Stimulated activated naive CD4-positive, alpha-beta T cell treated with Interleukin-2 at 50 U/mL for 16 hours (primary cell): ENCODE results near the gene AGBL3.
"Not testable (repeated sequence)": the region's sequence is repeated elsewhere in the genome, so short reads cannot be mapped to it uniquely, and the experiment has no call there.

Experiments
- DNase-seq: peaks from one replicate; lab custom pipeline; 2025; lab: John Stamatoyannopoulos, UW

Gene AGBL3

DNA sequence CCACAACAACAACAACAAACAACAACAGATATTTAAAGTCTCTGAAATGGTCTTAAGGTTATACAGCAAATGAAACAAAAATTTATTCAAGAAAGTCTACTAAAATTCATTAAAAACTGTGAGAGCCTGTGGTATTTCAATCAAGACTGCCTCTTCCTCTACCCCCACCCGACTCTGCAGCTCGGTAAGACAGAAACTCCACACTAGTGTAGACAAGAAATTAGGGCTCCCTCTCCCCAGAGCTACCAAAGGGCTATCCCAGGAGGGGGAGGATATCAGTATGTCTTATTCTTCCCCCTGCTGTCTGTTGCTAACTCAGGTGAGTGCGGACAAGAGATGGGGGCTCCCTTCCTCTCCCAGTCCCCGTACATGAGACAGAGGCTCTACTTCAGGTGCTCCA is 90.6 kb downstream of the AGBL3 start:
- no peak for DNase-seq

DNA sequence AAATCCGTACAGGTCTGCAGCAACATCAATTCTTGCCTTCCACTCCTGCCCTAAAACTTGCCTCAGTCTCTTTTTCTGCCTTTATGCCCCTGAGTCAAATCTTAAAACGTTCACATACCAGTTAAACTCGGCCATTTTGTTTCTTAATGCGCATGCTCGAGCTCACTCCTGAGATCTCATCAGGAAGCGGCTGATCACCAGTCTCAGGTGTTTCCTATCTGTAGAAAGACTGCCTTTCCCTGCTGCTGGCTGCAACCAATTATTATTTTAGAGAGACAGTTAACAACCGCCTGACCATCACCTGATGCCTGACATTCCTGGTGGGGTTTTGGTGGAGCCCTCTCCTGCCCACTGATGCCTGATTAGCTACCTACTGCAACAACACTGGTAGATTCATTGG is 91.3 kb downstream of the AGBL3 start:
- no peak for DNase-seq

DNA sequence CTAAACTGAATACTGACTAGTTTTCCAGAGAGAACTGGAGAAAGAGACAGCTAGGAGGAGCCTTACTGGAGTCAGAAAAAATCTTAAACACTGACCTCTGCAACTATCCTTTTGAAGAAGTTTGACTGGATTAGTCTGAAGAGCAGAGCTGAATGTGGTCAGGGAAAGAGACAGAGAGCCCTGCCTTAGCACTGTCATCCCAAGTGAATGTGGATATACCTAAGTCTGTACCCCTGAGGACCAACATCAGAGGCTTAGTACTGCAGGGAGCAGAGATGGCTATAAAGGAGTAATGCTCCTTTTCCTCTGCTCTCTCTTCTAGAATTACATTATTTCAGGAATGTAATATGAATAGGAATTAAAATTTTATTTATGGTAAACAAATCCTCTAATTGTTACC is 91.7 kb downstream of the AGBL3 start:
- no peak for DNase-seq

DNA sequence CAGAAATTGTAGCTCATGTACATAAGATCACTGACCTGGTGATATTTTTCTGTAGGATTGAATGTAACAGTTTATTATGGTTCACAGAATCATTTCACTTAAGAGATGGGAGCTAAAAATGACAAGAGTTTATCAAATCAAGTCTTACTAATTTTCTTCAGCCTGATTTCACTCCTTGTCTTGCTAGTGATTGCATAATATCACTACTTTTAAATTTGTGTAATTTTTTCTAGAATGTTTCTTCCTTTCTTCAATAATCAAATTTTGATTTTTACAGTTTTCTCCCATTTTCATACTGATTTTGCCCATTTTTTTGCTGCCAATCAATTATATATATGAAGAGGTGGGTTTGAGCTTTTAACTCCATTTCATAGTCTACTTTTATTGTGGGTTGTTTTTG is 92.8 kb downstream of the AGBL3 start:
- DNase-seq: no peak

DNA sequence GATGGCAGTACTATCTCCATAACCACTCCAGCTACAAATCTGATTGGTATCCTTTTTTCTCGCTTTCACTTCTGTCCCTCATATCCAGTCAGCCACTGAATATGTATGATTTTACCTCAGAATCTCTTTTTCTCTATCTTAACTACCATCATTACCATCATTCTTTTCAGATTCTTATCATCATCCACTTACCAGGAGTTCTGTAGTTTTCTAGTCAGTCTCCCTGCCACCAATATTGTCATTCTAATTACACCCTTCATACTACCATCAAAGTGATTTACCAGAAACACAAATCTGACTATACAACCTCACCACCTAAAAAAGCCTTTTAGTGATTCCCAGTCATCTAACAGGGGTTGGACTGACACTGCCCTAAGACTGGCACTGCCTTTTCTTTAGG is 96.7 kb downstream of the AGBL3 start:
- DNase-seq: no peak

DNA sequence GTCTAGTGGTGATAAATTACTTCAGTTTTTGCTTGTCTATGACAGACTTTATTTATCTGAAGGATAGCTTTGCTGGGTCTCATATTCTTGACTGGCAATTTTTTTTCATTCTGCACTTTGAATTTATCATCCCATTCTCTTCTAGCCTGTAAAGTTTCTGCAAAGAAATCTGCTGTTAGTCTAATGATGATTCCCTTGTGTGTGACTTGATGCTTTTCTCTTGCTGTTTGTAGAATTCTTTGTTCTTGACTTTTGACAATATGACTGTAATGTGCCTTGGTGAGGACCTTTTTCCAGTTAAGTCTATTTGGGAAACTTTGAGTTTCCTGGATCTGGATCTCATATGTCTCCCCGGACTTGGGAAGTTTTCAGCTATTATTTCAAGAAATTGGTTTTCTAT is 102.3 kb downstream of the AGBL3 start:
- no peak for DNase-seq

DNA sequence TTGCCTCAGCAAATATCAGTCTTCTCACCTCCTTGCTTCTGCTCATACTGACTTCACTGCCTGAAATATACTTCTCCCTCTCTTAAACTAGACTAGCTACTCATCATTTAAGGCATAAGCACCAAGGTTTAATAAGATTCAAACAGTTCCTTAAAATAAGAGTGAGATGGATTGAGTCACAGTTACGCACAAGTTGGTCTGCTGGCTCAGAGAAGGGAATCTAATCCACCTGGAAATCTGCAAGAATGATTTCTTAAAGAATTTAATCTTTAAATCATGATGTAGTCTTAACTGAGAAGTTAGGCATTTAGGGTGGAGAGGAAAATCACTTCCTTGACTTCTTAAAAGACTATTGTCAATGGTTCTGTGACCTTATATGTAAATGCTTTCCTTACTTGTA is 105.4 kb downstream of the AGBL3 start:
- DNase-seq: no peak

DNA sequence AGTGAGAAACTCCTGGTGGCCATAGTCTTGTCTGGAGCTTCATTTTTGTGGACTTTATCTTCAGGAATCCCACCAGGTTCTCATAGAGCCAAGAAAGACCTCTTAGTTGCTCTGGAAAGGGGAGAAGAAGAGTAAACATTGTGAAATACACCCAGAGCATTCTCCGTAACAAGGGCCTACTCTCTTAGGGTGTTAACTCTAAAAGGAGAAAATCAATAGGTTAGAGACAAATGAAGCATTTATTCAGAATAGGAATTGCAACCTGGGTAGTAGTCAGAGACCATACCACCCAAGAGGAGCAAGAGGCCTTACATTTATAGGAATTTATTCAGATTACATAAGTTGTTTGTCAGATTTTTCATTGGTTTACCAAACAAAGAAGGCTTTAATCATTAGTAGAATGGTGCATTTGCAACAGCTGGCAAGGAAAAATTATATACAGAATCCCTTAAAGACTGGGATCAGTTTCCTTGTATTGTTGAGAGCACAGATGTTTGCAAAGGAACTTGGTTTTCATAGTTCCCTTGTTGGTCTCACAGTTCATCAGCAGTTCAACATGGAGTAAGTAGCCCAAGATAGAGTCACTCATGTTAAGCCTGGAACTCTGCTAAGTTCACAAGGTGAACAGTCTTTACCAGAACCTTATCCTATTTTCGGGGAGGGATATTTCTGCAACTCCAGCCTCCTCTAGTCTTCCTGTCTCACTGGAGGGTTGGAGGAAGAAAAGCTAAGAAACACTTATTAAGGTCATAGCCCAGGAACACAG is 108.3 kb downstream of the AGBL3 start:
- DNase-seq: no peak

DNA sequence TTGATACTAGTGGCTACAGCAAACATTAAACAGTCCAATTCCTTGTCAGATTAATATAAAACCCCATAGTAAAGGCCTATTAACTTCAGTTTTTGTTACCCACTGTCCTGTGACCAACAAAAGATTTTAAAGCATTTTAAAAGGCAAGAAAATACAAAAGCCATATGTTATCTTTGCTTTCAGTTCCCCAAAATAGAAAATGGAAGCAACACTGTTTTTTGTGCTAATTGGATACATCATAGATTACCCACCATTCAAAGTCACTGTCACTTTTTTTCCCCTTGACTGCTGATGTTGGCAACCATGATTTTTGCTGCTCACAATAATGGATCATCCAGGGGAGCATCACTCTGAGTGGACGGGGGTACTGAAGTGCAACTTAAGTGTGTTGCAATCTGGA is 109.1 kb downstream of the AGBL3 start:
- DNase-seq: no peak

DNA sequence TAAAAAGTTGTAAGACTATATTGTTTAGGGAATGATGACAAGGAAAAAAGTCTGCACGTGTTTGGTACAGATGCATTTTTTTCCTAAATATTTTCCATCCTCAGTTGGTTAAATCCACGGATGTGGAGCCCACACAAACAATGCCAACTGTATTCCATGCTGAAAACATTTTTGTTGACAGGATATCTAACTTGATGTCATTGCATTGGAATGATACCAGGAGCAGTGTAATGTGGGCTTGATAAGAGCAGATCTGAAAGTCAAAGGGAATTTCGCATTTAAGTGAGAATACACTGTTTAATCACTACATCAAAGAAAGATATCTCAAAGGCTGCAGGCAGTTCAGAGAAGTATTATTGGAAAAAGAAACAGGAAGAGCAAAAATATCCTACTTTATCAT is 112.1 kb downstream of the AGBL3 start:
- DNase-seq: no peak

DNA sequence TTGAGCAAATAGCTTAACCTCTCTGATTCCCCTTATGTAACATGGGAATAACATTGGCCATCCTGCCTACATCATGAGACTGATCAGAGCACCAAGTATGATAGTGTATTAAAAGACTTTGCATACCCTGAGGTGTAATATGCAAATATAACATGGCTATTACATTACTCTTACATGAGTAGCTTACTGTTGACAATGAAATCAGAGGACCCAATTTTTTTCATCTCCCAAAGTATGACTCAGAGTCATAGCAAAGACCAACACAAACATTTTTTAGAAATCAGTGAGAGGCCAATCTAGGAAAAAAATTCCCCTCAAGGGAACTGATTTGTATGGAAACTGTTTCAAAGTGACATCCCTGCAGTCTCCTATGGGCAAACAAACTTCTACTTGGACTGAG is 114.5 kb downstream of the AGBL3 start:
- no peak for DNase-seq

DNA sequence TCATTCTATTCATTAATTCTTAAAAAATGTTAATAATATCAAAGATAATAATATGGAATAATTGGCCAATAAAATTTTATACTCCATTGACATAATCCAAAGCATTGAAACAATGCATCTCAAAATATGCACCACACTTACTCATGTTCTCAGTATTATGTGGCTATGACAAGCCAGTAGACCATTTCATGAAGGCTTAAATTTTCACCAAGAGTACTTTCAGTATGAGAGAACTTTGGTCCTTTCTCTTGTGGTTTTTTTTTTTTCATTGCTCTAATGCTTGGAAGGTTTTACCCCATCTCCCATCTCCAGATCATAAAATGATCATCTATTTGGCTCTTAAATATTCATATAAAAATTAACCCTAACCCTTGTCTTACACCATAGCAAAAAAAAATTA is 116.1 kb downstream of the AGBL3 start:
- no peak for DNase-seq

DNA sequence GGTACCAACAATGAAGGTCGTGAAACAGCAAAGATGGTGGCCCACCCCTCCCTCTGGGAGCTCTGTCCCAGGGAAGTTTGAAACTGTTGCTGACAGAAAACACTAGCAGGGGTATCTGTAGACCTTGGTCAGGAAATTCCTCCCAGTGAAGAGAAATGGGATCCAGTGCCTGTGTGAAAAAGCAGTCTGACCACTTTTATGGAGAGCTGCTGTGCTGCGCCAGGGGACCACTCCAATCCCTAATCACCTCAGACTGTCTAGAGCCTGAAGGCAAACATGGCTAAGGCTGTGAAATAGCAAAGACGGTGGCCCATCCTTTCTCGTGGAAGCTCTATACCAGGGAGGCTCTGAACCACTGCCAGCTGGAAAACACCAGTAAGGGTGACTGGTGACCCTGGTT is 123.3 kb downstream of the AGBL3 start:
- no peak for DNase-seq

DNA sequence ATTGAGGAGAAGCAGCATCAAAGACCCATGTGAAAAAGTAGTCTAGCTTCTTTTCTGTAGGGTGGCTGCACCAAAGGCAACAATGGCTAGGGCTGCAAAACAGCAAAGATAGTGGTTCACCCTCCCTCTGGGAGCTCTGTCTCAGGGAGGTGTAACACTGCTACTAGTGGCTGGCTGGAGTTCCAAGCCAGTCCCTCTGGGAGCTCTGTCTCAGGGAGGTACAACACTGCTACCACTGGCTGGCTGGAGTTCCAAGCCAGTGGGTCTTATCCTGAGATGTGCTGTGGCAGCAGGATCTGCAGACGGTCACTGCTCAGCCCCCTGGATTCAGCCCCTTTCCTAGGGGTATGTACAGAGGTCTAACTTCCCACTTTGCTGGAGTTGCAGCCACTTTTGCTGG is 123.7 kb downstream of the AGBL3 start:
- no peak for DNase-seq

DNA sequence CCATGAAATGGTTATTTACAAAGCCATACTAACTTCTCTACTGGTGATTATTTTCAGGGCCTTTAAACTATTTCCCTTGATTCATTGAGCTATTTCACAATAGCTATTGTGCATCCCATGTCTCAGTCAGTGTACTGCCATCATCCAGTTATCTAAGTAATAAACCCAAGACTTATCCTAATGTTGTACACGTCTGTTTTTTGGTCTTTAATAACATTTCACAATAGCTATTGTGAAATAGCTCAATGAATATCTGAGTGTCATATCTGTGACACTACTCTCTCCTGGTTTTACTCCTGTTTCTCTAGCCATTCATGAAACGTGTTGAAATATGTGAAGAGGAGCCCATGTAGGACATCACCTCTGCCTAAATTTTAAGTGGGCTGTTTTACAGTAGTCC is 125.1 kb downstream of the AGBL3 start:
- no peak for DNase-seq

DNA sequence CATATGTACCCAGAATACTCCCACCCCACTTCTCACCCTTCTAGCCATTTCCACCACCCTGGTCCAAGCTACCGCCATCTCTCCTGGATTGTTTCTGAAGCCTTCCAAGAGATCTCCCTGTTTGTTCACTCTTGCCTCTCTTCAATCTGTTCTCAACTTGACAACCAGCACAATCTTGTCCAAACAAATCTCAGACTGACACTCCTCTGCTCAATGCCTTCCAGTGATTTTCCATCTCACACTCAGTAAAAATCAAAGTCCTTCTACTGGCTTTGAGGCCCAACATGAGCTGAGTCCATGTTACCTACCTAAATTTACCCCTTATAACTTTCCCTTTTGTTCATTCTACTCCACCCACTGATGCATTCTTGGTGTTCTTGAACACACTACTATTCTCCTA is 128.3 kb downstream of the AGBL3 start:
- DNase-seq: no peak

DNA sequence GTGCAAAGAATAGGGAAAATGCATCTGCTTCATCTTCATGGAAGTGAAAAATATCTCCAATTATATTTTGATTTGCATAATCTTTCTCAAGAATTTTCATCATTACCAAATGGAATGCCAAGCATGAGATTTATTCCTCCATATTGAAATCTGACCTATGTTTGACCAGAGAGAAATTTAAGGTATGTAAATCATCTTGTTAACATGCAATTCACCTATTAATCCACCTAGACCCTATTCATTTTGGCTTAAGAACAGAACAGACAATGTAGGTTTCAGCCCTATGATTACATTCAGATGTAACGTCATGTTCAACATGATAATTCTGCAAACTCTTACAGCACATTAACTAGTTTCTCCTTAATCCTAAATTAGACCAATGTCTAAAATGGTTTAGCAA is 130.8 kb downstream of the AGBL3 start:
- no peak for DNase-seq

DNA sequence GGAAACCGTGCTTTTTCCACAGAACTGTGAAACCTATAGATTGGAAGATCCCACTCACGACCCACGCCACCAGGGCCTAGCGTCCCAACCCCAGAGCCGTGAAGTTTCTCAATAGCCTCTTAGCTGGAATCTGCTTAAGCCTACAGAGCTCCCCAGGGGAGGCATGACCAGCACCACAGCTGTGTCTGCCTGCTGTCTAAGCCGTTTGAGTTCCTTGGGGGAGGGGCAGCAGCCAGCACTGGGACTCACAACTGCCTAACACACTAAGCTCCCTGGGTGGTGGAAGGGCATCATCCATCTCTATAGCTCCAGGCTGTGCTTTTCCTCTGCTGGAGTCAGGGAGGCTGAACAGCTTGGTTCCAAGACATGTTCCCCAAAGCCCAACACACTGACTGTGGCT is 135.6 kb downstream of the AGBL3 start:
- no peak for DNase-seq

DNA sequence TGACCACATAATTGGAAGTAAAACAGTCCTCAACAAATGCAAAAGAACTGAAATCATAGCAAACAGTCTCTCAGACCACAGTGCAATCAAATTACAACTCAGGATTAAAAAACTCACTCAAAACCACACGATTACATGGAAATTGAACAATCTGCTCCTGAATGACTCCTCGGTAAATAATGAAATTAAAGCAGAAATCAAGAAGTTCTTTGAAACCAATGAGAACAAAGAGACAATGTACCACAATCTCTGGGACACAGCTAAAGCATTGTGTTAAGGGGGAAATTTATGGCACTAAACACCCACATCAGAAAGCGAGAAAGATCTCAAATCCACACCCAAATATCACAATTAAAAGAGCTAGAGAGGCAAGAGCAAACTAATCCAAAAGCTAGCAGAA is 138.3 kb downstream of the AGBL3 start:
- not testable (repeated sequence) for DNase-seq

DNA sequence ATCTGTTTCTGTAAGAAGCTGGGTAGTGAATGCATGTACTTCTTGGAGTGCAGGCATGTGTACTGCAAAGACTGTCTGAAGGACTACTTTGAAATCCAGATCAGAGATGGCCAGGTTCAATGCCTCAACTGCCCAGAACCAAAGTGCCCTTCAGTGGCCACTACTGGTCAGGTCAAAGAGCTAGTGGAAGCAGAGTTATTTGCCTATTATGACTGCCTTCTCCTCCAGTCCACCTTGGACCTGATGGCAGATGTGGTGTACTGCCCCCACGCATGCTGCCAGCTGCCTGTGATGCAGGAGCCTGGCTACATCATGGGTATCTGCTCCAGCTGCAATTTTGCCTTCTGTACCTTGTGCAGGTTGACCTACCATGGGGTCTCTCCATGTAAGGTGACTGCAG is 142.6 kb downstream of the AGBL3 start:
- no peak for DNase-seq

DNA sequence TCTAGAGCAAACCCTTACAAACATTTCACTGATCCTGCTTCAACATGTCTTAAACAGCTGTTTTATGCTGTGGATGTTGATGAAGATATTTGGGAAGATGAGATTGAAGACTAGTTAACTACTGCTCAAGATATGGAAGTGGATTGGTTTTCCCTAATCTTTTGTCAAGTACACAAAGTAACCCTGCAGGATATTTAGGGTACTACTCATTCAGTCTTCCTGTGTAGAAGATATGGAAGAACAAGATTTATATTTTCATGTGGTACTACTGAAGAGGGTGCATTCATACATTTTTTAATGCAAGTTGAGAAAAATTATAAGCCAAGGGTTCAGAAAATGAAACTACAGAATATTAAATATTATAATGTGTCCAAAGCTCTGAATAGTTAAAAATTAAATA is 143.3 kb downstream of the AGBL3 start:
- no peak for DNase-seq

DNA sequence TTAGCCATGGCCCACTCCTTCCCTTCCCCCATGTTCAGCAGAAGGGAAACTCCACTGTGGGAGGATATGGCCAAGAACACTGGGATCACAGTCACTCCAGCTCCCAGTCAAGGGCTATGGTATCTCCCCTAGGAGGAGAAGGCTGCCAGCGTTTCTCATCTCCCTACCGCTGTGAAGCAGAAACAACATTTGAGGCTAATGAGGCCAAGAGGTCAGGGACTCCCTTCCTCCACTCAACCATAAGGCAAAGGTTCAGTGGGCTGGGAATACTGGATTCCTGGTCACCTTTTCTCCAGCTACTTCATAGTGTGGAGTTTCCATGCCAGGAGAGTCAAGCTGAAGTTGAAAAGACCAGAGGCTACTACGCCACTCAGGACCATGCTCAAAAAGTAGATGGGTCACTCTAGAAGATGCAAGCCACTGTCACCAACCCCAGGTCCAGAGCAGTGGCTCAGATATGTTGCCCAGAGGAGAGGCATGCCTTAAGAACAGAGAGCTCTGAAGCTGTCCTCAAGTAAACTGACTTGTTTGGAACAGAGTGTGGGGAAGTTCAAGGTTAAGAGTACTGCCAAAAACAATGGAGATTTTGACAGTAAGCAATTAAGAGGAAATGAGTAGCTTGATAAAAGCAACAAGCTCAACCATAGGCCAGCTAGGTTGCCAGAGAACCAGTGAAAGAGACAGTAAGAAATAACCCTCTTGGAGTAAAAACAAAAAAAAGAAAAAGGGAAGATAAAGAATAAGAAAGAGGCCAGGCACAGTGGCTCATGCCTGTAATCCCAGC is 157.8 kb downstream of the AGBL3 start:
- no peak for DNase-seq

DNA sequence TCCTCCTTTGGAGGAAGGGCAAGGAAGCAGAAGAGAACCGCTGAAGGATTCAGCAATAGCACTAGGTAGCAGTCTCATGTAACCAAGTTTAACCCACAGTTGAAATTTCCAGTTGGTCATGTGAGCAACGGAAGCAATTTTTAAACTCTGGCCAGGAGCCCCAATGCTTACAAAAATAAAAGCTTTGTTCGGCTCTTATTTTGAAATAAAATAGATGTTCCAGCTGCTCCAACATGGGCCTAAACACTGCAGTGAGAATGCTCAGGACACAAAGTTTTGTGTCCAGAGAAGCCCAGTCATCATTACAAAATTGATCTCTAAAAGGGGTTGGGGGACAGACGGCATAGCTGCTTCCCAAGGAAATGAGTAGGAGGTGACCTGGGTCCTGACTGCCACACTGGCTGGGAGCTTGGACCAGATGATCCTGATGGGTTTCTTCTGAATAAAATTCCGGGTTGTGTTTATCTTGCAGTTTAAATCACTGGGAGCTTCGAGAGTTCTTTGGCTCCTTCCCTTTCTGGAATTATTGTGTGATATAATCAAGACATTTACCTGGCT is 161.1 kb downstream of the AGBL3 start:
- DNase-seq: no peak
